SH-SY5Y (cell line): ENCODE measurements around the gene FRMD5.

Experiments
- GATA2 ChIP-seq: IDR thresholded peaks from 2 replicates; pipeline ENCODE4 v1.6.1; 2011; ENCODE audit warnings: mild to moderate bottlenecking, low read depth, low read length
- GATA3 ChIP-seq: IDR thresholded peaks from 2 replicates; pipeline ENCODE4 v1.6.1; 2011; ENCODE audit warnings: low read depth, mild to moderate bottlenecking, low read length, moderate library complexity

The FRMD5 gene

DNA sequence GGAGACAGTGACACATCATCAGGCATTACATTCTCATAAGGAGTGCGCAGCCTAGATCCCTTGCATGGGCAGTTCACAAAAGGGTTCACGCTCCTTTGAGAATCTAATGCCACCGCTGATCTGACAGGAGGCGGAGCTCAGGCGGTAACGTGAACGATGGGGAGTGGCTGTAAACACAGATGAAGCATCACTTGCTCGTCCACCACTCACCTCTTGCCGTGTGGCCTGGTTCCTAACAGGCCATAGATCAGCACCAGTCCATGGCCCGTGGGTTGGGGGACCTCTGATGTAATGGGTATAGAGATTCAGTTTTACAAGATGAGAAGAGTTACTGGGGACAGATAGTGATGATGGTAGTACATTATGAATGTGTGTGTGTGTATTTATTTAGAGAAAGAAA, 63.0 kb downstream of the FRMD5 start:
- TF ChIP-seq GATA3 (no peak), GATA2 (no peak)

DNA sequence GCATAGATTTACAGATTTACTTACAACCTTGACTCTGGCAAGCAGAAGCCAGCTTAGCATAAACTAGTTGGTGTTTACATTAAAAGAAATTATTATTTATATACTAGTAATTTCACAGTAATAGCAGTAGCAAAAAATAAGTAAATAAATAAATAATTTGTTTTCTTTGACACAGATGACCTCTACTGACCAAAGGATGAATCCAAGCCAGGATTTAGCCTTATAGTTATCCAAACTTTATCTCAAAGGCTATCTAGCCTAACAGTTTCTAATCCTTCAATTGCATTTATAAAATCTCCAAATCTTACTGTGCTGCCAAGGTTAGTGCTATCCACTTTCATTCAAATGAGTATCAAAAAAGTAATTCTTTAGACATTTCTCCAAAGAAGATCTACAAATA, 64.3 kb downstream of the FRMD5 start:
- TF ChIP-seq GATA2 (no peak), GATA3 (no peak)

DNA sequence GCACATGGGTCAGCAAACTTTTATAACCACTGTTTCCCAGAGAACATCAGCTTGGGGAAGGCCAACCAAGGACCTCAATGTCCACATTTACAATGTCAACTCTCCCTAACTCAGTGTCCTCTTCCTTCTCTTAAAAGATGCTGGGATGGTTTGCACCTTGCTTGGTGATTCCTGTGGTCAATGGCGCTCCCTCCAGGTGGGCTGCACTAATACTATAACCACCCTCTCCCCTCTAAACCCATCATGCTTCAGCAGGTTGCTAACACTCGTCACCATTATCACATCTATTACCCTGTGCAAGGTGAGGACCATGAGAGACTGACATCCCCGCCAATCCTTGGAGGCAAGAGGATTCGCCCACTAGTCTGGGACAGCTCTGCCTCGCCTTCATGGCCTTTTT, 65.2 kb downstream of the FRMD5 start:
- TF ChIP-seq GATA2 (no peak), GATA3 (no peak)

DNA sequence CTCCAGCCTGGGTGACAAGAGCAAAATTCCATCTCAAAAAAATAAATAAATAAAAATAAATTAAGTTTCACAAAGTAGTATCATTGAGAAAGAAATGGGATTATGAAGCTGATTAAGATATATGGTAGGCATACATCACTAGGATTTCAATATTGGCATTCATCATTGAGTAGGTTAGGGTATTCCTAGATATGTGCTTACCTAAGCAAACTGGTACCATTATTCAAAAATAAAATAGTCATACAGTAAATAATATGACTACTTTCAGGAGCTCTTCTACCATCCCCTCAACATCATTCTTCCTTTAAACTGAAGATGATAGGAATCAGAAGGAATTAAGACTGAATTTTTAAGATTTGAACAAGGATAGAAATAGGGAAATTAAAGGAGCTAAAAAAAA, 66.6 kb downstream of the FRMD5 start:
- TF ChIP-seq GATA3 = no peak
- no peak for TF ChIP-seq GATA2

DNA sequence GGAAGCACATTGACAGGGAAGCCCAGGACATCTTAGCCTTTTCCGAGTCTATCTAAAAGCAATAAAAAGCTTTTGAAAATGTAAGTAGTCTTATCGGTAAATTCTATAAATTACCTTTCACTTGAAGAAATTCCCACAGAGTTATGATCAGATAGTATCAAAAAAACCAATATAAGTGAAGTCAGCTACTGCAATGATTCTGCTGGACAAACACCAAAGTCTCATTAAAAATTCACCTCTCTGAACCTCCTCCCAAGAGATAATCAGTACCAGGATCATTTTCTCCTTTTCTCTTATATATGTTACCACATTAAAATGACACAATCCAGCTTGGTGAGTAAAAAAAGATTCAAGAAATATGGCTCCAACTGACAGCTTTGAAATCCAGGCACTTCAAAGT, 69.2 kb downstream of the FRMD5 start:
- TF ChIP-seq GATA3 = no peak
- no peak for TF ChIP-seq GATA2

DNA sequence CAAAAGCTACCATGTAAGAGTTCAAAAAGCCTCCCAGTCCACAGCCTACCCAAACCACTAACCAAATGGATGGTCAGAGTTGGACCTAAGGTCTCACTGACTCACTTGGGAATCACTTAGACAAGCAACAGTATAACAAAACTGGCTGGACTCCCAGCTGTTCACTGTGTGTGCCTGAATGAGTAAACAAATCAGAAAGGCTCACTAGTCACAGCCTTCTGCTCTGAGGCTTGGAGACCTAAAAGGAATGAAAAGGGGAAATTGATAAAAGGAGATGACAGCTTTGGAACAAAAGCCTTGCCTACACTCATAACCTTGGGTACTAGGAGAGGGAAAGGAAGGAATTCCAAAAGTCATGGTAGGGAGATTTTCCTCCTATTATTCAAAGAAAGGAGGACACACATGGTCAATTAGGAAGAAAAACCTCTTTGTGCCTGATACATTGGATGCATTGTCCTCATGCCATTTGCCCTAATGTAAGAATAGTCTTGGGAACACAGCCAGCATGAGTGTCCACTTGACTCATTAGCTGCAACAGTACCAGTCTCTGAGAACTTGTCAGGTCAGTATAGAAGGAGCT, 92.3 kb downstream of the FRMD5 start:
- TF ChIP-seq GATA3 = no peak
- no peak for TF ChIP-seq GATA2

DNA sequence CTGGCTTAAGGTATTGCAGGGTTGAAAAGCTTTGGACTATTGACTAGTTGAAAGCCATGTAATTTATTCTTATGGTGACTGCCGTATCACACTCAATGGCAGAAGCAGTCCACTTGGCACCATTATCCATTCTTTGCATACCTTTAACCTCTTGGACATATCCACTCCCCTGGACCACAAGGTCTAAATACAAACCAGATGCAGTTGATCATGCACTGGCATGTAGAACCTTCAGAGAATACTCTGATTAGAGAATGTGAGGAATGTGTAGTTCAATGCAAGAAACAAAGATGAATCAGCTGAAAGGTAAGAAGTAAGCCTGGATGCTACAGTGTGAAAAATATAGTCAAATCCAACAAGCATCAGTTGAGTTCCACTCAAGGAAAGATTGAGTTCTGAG, 93.1 kb downstream of the FRMD5 start:
- no peak for TF ChIP-seq GATA3
- no peak for TF ChIP-seq GATA2

DNA sequence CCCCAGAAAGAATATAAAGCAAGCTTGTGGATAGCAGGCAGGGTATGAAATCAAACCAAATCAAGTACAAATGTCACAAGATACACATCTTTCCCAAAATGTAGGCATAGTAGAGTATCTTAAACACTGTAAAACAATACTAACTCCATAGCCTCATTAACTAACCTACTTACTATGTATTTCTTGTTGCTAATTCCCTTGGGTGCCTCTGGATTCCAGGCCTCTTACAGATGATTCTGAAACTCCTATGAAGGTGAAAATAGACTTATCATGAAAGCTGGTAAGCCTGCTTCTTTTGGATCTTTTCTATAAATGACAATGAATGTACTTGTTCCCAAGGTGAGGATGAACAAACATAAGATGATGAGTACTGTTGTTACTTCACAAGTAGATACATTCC, 93.8 kb downstream of the FRMD5 start:
- TF ChIP-seq GATA2 = no peak
- TF ChIP-seq GATA3 = no peak

DNA sequence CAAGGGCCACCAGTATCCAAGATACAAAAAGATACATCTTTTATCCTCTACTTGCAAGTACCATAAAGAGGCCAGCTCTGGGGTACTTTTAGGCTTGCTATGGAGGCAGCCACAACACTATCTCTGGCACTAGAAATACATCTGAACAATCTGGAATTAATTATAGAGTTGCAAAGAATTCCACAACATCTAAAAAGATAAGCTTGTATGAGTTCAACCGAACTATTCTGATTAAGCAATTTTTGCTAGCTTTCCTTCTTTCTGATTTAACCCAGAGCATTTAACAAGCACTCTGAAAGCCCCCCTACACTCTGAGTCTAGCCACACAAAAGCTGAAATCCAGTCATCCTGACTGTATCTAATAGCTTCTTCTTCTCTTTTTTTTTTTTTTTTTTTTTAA, 95.4 kb downstream of the FRMD5 start:
- TF ChIP-seq GATA2 (no peak), GATA3 (no peak)

DNA sequence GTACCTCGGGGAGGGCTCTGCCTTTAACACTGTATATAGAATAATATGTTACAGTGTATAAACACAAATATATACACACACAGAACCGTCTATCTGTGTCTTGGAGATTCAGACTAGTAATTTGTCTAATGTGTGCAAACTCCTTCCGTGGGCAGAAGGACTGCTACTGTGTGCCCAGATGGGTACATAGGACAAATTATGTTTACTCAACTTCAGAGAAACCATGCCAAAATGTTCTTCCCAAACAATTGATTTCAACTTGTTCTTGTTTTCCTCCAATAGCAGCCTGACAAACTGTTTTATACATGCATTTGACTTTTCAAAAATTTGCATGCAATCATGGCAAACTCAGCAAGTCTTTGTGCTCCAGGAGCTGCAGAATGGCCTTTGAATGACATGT, 97.5 kb downstream of the FRMD5 start:
- TF ChIP-seq GATA2 (no peak), GATA3 (no peak)

DNA sequence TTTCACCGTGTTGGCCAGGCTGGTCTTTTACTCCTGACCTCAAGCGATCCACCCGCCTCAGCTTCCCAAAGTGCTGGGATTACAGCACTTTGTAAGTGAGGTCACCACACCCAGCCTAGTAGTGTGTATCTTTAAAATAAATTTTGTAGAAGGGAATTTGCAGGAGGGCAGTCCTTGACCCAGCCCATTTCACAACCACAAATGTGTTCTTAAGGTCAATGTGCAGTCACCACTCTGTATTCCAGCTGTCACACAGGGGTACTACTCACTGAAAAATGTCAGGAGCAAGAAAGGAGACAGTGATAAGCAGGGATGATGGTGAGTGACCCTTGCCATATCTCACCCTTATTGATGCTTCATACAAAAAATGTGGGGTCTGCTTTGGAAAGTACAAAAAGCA, 98.5 kb downstream of the FRMD5 start:
- no peak for TF ChIP-seq GATA3
- no peak for TF ChIP-seq GATA2

DNA sequence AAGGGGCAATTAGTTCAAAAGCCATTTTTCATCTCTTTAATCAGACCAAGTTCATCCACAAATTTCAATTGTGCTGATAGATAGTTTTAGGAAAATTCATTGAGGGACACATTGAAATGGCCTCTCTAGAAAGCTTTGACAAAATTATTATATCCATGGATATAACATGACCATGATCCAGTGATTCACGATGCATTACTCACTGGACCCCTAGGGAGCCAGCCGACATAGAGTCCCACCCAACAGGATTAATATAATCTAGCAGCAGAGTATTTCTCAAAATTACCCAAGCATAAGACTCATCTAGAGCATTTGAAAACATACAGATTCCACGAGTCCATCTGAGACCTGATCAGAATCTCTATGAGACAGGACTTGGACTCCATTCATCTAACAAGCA, 100.3 kb downstream of the FRMD5 start:
- TF ChIP-seq GATA3 (no peak), GATA2 (no peak)

DNA sequence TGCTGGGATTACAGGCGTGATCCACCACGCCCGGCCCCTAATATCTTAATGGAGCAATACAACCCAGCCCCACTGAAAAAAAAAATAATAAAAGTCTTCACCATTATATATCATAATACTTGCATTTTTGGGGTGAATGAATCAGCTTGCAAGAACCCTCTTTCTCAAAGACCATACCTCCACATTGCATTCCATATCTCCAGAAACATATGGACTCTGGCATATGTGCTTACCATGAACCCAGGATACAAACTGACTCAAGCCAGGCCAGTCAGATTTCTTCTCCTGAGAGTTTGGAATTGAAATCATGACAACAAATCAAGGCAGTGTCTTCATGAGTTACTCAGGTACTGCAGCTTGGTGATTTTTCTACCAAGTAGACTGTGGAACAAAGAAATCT, 101.2 kb downstream of the FRMD5 start:
- TF ChIP-seq GATA2 (no peak), GATA3 (no peak)

DNA sequence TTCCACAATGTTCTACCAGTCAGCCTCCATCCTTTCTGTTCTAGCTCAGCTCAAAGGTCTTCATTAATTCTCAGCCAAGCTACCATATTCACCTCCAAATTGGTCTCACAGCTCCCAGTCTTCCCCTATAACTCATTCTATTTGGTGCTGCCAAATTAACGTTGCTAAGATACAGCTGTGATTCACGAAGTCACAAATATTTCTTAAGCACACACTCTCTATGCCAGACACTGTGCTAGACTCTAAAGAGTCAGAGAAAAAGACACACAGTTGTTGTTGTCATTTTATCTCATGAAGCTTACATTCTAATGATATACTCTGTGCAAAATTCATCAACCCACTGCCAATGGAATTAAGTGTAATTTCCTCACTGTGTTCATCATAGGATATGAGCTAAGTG, 102.8 kb downstream of the FRMD5 start:
- TF ChIP-seq GATA2 = no peak
- TF ChIP-seq GATA3 = no peak

DNA sequence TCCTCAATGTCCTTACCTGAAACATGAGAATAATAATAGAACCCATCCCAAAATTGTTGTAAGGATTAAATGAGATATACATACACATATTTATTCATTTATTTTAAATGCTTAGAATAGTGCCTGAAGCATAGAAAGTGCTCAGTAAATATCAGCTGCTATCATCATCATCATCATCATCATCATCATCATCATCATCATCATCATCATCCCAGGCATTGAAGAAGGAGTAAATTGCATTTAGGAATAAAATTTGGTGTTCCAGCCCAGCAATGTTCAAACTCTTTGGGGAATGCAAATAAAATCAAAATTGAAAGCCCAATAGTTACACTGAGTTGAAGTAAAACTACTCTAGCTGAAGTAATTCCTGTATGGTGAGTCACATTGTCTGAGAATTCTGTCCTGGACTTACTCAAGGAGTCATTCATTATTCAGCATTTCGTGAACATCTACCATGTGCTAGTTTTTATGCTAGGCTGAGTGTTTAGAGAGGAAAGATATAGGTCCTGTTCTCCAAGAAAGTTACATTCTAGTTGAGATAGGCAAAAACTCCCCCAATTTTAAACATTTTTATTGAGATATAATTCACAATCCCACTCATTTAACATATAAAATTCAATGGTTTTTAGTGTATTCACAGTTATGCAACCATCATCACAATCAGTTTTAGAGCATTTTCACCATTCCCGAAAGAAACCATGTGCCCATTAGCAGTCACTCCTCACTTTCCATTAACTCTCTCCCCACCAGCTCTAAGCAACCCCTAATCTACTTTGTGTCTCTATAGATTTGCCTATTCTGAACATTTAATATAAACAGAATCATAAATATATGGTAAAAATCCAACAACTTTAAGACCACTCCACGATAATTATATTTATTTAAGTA, 107.2 kb downstream of the FRMD5 start:
- no peak for TF ChIP-seq GATA3
- TF ChIP-seq GATA2 = no peak

DNA sequence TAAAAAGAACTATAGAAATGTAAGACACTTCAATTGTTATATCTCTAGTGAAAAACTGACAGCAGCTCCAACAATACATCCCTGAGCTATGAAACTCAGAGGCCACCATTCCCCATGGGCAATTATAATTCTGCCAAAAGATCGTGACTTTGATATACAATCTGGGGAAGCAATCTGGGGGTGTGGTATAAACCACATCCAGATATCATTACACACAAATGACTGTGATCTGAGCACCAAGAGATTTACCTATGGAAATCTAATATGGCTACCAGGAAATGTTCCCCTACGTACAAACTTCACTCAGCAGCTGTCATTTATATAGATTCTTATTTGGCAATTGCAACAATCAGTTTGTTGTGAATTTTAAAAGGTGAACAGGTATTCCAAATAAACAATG, 110.3 kb downstream of the FRMD5 start:
- TF ChIP-seq GATA2 = no peak
- no peak for TF ChIP-seq GATA3
